Measurements from ENCODE around the gene NIPAL1. TPM values are rescaled to one million over a fixed set of nuclear protein-coding genes. Genes with fewer than 3 reads are reported as not detected.

The NIPAL1 gene
- polyA plus RNA-seq, 1 donor from 2014 or later = 0.85 TPM

DNA sequence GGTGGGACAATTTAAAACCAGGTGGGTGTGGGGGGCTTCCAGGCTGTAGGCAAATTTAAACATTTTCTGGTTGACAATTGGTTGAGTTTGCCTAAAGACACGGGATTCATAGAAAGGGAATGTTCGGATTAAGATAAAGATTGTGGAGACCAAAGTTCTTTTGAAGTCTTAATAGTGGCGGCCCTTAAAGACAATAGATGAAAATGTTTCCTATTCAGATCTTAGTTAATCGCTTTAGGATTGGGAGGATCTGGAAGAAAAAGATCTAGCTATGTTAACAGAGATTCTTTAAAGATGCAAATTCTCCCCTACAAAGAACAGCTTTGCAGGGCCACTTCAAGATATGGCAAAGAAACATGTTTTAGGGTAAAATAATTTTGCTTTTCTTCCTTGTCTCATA, 4.8 kb upstream of the NIPAL1 start:
- Histone ChIP-seq H3K9me3 (ENCODE audit: low read length) (no peaks in the 10 kb centered on the region), H3K4me2 (ENCODE audit: low read length) (no peak overlapping the region)

DNA sequence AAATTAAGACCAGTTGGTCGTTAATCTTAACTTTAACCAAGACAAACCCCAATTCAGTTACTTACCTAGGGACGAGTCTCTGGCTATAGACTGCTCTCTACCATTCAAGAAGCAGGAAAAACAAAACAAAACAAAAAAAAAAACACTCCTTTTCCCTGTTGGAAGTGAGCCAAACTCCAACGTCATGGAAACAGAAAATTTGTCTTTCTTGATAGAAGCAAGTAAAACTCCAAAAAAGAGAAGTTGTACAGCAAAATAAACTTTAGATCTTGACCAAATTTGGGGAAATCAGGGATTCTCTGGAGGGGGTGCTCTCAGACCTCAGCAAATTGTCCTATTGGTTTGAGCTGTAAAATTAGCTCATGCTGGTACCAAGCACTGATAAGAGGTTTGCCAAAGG, 3.7 kb upstream of the NIPAL1 start:
- no peaks in the 10 kb centered on the region for H3K9me3 ChIP-seq (ENCODE audit: low read length)

More for the DNA sequence above, 4.8 kb upstream of the NIPAL1 start:
- Histone ChIP-seq H3K27ac (ENCODE audit: low read length) (no peak overlapping the region), H2AFZ (ENCODE audit: low read depth, low read length) (no peak overlapping the region), H3K79me2 (replicated peaks; ENCODE audit: insufficient read depth, low read length) (no peaks in the 10 kb centered on the region), H3K9ac (ENCODE audit: low read length) (no peak overlapping the region), H4K20me1 (ENCODE audit: insufficient read depth) (no peaks in the 10 kb centered on the region), H3K27me3 (ENCODE audit: insufficient read depth, low read depth, low read length) (peaks cover 2% of the 10 kb centered on the region), H3K36me3 (ENCODE audit: insufficient read depth, low read length) (no peaks in the 10 kb centered on the region), H3K4me3 (ENCODE audit: low read length) (no peak overlapping the region), H3K9me2 (ENCODE audit: insufficient read depth, low read length) (no peaks in the 10 kb centered on the region), H3F3A (ENCODE audit: insufficient read depth, low read length, poor library complexity, severe bottlenecking) (no peaks in the 10 kb centered on the region)
- TF ChIP-seq SMC3 (conservative IDR thresholded peaks at IDR 0.05; ENCODE audit: poor library complexity) (no peak), MXI1 (conservative IDR thresholded peaks at IDR 0.05; ENCODE audit: poor library complexity, severe bottlenecking) (no peak), TAF1 (IDR thresholded peaks at IDR 0.05; ENCODE audit: low read depth) (no peak), EP300 (conservative IDR thresholded peaks at IDR 0.05; ENCODE audit: poor library complexity, severe bottlenecking) (no peak), RAD21 (conservative IDR thresholded peaks at IDR 0.05) (no peak), EZH2 (IDR thresholded peaks at IDR 0.05; ENCODE audit: borderline replicate concordance, insufficient read depth, low read length, poor library complexity, severe bottlenecking) (no peak), POLR2AphosphoS5 (IDR thresholded peaks at IDR 0.05) (no peak)
- TF ChIP-seq, protein P1, sequence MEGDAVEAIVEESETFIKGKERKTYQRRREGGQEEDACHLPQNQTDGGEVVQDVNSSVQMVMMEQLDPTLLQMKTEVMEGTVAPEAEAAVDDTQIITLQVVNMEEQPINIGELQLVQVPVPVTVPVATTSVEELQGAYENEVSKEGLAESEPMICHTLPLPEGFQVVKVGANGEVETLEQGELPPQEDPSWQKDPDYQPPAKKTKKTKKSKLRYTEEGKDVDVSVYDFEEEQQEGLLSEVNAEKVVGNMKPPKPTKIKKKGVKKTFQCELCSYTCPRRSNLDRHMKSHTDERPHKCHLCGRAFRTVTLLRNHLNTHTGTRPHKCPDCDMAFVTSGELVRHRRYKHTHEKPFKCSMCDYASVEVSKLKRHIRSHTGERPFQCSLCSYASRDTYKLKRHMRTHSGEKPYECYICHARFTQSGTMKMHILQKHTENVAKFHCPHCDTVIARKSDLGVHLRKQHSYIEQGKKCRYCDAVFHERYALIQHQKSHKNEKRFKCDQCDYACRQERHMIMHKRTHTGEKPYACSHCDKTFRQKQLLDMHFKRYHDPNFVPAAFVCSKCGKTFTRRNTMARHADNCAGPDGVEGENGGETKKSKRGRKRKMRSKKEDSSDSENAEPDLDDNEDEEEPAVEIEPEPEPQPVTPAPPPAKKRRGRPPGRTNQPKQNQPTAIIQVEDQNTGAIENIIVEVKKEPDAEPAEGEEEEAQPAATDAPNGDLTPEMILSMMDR (IDR thresholded peaks at IDR 0.05; ENCODE audit: poor library complexity, severe bottlenecking) = no peak
- TF ChIP-seq, protein P2, sequence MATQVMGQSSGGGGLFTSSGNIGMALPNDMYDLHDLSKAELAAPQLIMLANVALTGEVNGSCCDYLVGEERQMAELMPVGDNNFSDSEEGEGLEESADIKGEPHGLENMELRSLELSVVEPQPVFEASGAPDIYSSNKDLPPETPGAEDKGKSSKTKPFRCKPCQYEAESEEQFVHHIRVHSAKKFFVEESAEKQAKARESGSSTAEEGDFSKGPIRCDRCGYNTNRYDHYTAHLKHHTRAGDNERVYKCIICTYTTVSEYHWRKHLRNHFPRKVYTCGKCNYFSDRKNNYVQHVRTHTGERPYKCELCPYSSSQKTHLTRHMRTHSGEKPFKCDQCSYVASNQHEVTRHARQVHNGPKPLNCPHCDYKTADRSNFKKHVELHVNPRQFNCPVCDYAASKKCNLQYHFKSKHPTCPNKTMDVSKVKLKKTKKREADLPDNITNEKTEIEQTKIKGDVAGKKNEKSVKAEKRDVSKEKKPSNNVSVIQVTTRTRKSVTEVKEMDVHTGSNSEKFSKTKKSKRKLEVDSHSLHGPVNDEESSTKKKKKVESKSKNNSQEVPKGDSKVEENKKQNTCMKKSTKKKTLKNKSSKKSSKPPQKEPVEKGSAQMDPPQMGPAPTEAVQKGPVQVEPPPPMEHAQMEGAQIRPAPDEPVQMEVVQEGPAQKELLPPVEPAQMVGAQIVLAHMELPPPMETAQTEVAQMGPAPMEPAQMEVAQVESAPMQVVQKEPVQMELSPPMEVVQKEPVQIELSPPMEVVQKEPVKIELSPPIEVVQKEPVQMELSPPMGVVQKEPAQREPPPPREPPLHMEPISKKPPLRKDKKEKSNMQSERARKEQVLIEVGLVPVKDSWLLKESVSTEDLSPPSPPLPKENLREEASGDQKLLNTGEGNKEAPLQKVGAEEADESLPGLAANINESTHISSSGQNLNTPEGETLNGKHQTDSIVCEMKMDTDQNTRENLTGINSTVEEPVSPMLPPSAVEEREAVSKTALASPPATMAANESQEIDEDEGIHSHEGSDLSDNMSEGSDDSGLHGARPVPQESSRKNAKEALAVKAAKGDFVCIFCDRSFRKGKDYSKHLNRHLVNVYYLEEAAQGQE (IDR thresholded peaks at IDR 0.05; ENCODE audit: borderline replicate concordance) = no peak

More for the DNA sequence above, 3.7 kb upstream of the NIPAL1 start:
- H4K20me1 ChIP-seq (ENCODE audit: insufficient read depth) = no peaks in the 10 kb centered on the region
- peaks cover 13% of the 10 kb centered on the region for H3K27me3 ChIP-seq (ENCODE audit: insufficient read depth, low read depth, low read length)
- H3K4me3 ChIP-seq (ENCODE audit: low read length) = no peak overlapping the region
- H3K4me2 ChIP-seq (ENCODE audit: low read length) = no peak overlapping the region
- no peak overlapping the region for H2AFZ ChIP-seq (ENCODE audit: low read depth, low read length)
- H3F3A ChIP-seq (ENCODE audit: insufficient read depth, low read length, poor library complexity, severe bottlenecking) = no peaks in the 10 kb centered on the region
- no peaks in the 10 kb centered on the region for H3K79me2 ChIP-seq (replicated peaks; ENCODE audit: insufficient read depth, low read length)
- no peak overlapping the region for H3K27ac ChIP-seq (ENCODE audit: low read length)
- no peak for TF ChIP-seq RAD21 (conservative IDR thresholded peaks at IDR 0.05)
- TF ChIP-seq, protein P1 (IDR thresholded peaks at IDR 0.05; ENCODE audit: poor library complexity, severe bottlenecking) = no peak
- TF ChIP-seq MXI1 (conservative IDR thresholded peaks at IDR 0.05; ENCODE audit: poor library complexity, severe bottlenecking) = no peak
- TF ChIP-seq TAF1 (IDR thresholded peaks at IDR 0.05; ENCODE audit: low read depth) = no peak
- no peak for TF ChIP-seq SMC3 (conservative IDR thresholded peaks at IDR 0.05; ENCODE audit: poor library complexity)
- TF ChIP-seq, protein P2 (IDR thresholded peaks at IDR 0.05; ENCODE audit: borderline replicate concordance) = no peak
- TF ChIP-seq EZH2 (IDR thresholded peaks at IDR 0.05; ENCODE audit: borderline replicate concordance, insufficient read depth, low read length, poor library complexity, severe bottlenecking) = no peak
- no peak for TF ChIP-seq POLR2AphosphoS5 (IDR thresholded peaks at IDR 0.05)
- TF ChIP-seq EP300 (conservative IDR thresholded peaks at IDR 0.05; ENCODE audit: poor library complexity, severe bottlenecking) = no peak
- no peaks in the 10 kb centered on the region for H3K36me3 ChIP-seq (ENCODE audit: insufficient read depth, low read length)
- no peak overlapping the region for H3K9ac ChIP-seq (ENCODE audit: low read length)
- no peaks in the 10 kb centered on the region for H3K9me2 ChIP-seq (ENCODE audit: insufficient read depth, low read length)

Measured in neural cell (in vitro differentiated cells).